GM12878 (cell line): ENCODE measurements around the gene PPP1R1B.

Source experiments
- ATF2 ChIP-seq: IDR thresholded peaks from 2 replicates; pipeline ENCODE4 v1.6.1; 2012; ENCODE audit warnings: low read length, inconsistent platforms
- CTCF ChIP-seq, 3 experiments: IDR thresholded peaks in 2 of 3; conservative IDR thresholded peaks in 1 of 3; 2 replicates each; pipeline ENCODE4 v1.5.1; 2011; ENCODE audit warnings: low read depth in 3 of 3, low read length in 3 of 3, mild to moderate bottlenecking in 3 of 3, control low read depth in 2 of 3, moderate library complexity in 2 of 3, inconsistent platforms in 1 of 3, mixed read lengths in 1 of 3; ENCODE audit not compliant: control insufficient read depth in 2 of 3, insufficient read depth in 1 of 3; ENCODE audit errors: extremely low read depth in 1 of 3
- EZH2 ChIP-seq: IDR thresholded peaks from 2 replicates; pipeline ENCODE4 v1.6.1; 2012; ENCODE audit warnings: low read depth, mild to moderate bottlenecking, control low read depth, inconsistent platforms, low read length, borderline replicate concordance; ENCODE audit not compliant: control insufficient read depth
- MYC ChIP-seq: IDR thresholded peaks from 2 replicates; pipeline ENCODE4 v1.6.1; 2011; ENCODE audit warnings: mild to moderate bottlenecking, low read length, moderate library complexity, inconsistent platforms; ENCODE audit not compliant: insufficient read depth, insufficient replicate concordance, insufficient read length, severe bottlenecking
- NFYA ChIP-seq: IDR thresholded peaks from 2 replicates; pipeline ENCODE4 v1.6.1; 2011; ENCODE audit warnings: low read depth, mild to moderate bottlenecking, low read length, improper control_type of control experiment, borderline replicate concordance
- SUZ12 ChIP-seq: fragments of 200-600 bp; sonication (generic); IDR thresholded peaks from one replicate; pipeline ENCODE4 v1.6.1; 2018; ENCODE audit warnings: antibody characterized with exemption, mild to moderate bottlenecking; ENCODE audit not compliant: unreplicated experiment

- TF ChIP-seq EZH2 (no peak), CTCF (IDR thresholded peaks at IDR 0.05 in 2 of 3, conservative IDR thresholded peaks at IDR 0.05 in 1 of 3; ENCODE audit: control insufficient read depth in 2 of 3, extremely low read depth in 1 of 3, insufficient read depth in 1 of 3, low read depth in 3 of 3, low read length in 3 of 3) (no peak), MYC (no peak), SUZ12 (no peak), NFYA (no peak), ATF2 (no peak)
Measured at GRCh38 chr17:39664581-39665561, 38.1 kb downstream of the PPP1R1B start, which contains the start of gene TCAP.
